B cell (primary cell): Measurements from ENCODE around the gene EGFL7. TPM values are rescaled to one million over a fixed set of nuclear protein-coding genes. Genes with fewer than 3 reads are reported as not detected.

Source experiments
- ATAC-seq: fragments of 200-7000 bp; cut with Tn5 transposase; one replicate; pipeline ENCODE4 v1.10.0; 2021; ENCODE audit warnings: low read depth, mild to moderate bottlenecking, moderate number of reproducible peaks, moderate library complexity
- CTCF ChIA-PET: fragments of 350-600 bp; sonication (Branson Sonifier 250); formaldehyde crosslinking; loops from one replicate; lab custom pipeline; 2021; ENCODE audit warnings: antibody characterized with exemption, inconsistent platforms; lab: Charles Lee
- POLR2A ChIA-PET: fragments of 350-600 bp; sonication (Branson Sonifier 250); formaldehyde crosslinking; loops from one replicate; lab custom pipeline; 2021; ENCODE audit warnings: antibody characterized with exemption; lab: Charles Lee
- DNase-seq: peaks from one replicate; pipeline ENCODE4 v3.0.0; 2013
- H2AFZ ChIP-seq: 2 replicates; pipeline ENCODE4 v1.6.1; 2012; ENCODE audit warnings: mild to moderate bottlenecking, low read depth, low read length; ENCODE audit not compliant: insufficient read depth, poor library complexity, severe bottlenecking
- H3K27ac ChIP-seq, 2 donors: 1 replicate in 1 of 2; 2 replicates in 1 of 2; pipeline ENCODE4 v1.5.1; 2012 to 2013; ENCODE audit warnings: low read length in 2 of 2, mild to moderate bottlenecking in 2 of 2, moderate library complexity in 1 of 2
- H3K27me3 ChIP-seq, 4 experiments: fragments of 200-600 bp in 1 of 4; sonication (generic) in 1 of 4; replicated peaks in 1 of 4; 1 replicate in 2 of 4; 2 replicates in 2 of 4; pipeline versions ENCODE4 v1.6.1 to v1.7.0; 2013 to 2016; ENCODE audit warnings: low read length in 3 of 4, mild to moderate bottlenecking in 2 of 4, mixed read lengths in 1 of 4, moderate library complexity in 1 of 4; ENCODE audit not compliant: insufficient read depth in 4 of 4, control insufficient read depth in 3 of 4; ENCODE audit errors: control extremely low read depth in 1 of 4
- H3K36me3 ChIP-seq, 2 experiments: replicated peaks in 1 of 2; 1 replicate in 1 of 2; 2 replicates in 1 of 2; pipeline versions ENCODE4 v1.6.1 to v1.7.1; 2013; ENCODE audit warnings: low read length in 1 of 2; ENCODE audit not compliant: insufficient read depth in 2 of 2, control insufficient read depth in 1 of 2; ENCODE audit errors: control extremely low read depth in 1 of 2, extremely low read depth in 1 of 2
- H3K4me1 ChIP-seq, 2 donors: fragments of 200-600 bp in 1 of 2; sonication (generic) in 1 of 2; 1 replicate in 1 of 2; 2 replicates in 1 of 2; pipeline versions ENCODE4 v1.5.1 to v1.6.1; 2013 to 2017; ENCODE audit warnings: low read length in 2 of 2; ENCODE audit not compliant: control insufficient read depth in 2 of 2, insufficient read depth in 2 of 2
- H3K4me2 ChIP-seq: replicated peaks from 2 replicates; pipeline ENCODE3; 2012; ENCODE audit warnings: mild to moderate bottlenecking, low read depth, low read length; ENCODE audit not compliant: poor library complexity, severe bottlenecking
- H3K4me3 ChIP-seq, 5 experiments: fragments of 200-600 bp in 1 of 5; sonication (generic) in 1 of 5; 1 replicate in 3 of 5; 2 replicates in 2 of 5; pipeline versions ENCODE4 v1.5.1 to v1.7.0; 2011 to 2016; ENCODE audit warnings: low read length in 4 of 5, mild to moderate bottlenecking in 4 of 5, low read depth in 2 of 5, control low read depth in 1 of 5, moderate library complexity in 1 of 5; ENCODE audit not compliant: insufficient read depth in 1 of 5; ENCODE audit errors: control extremely low read depth in 1 of 5, extremely low read depth in 1 of 5
- H3K79me2 ChIP-seq: fragments of 200-600 bp; sonication (generic); one replicate; pipeline ENCODE4 v1.6.0; 2016; ENCODE audit warnings: low read length; ENCODE audit not compliant: control insufficient read depth, insufficient read depth
- H3K9ac ChIP-seq: fragments of 200-600 bp; sonication (generic); 2 replicates; pipeline ENCODE4 v1.6.1; 2017; ENCODE audit warnings: mild to moderate bottlenecking, low read length, moderate library complexity
- H3K9me3 ChIP-seq, 3 donors: one replicate each; pipeline versions ENCODE4 v1.6.1 to v1.7.1; 2013; ENCODE audit warnings: low read length in 2 of 3; ENCODE audit not compliant: control insufficient read depth in 2 of 3, insufficient read depth in 1 of 3; ENCODE audit errors: control extremely low read depth in 1 of 3
- H4K20me1 ChIP-seq: 2 replicates; pipeline ENCODE4 v1.6.0; 2012; ENCODE audit warnings: mild to moderate bottlenecking, low read length; ENCODE audit not compliant: insufficient read depth, control insufficient read depth, poor library complexity, severe bottlenecking
- H3K27ac Mint-ChIP-seq: one replicate; pipeline ENCODE4 v1.8.0; 2021; ENCODE audit warnings: mixed read lengths
- H3K27me3 Mint-ChIP-seq: one replicate; pipeline ENCODE4 v1.8.0; 2021; ENCODE audit warnings: mixed read lengths
- H3K4me1 Mint-ChIP-seq: one replicate; pipeline ENCODE4 v1.8.0; 2021; ENCODE audit warnings: mixed read lengths
- H3K4me3 Mint-ChIP-seq: one replicate; pipeline ENCODE4 v1.8.0; 2021; ENCODE audit warnings: mixed read lengths
- H3K9me3 Mint-ChIP-seq: one replicate; pipeline ENCODE4 v1.8.0; 2022; ENCODE audit warnings: mixed read lengths; ENCODE audit not compliant: insufficient read depth
- EZH2 ChIP-seq: IDR thresholded peaks from 2 replicates; pipeline ENCODE4 v1.6.1; 2012; ENCODE audit warnings: borderline replicate concordance, low read depth, mild to moderate bottlenecking, moderate library complexity, low read length; ENCODE audit not compliant: insufficient read depth, poor library complexity, severe bottlenecking
- WGBS: methylation state at CpG from one replicate; pipeline ENCODE4 v1.1.5; 2013; ENCODE audit warnings: missing lambda C conversion rate; ENCODE audit not compliant: insufficient coverage; 5-methylcytosine and 5-hydroxymethylcytosine counted together
- intact Hi-C: fragments of 100-400 bp; cut with micrococcal nuclease; formaldehyde crosslinking; loops from one replicate; pipeline ENCODE4 v1.10.0; 2022
- polyA plus RNA-seq: library from polyadenylated mRNA; depleted of rRNA; stranded (reverse); fragments of >200 nt; gene quantifications from 2 replicates; pipeline ENCODE4 v1.2.3, GENCODE V29; 2012
- total RNA-seq, 2 donors: library from RNA; stranded (reverse); fragments of 120-200 nt in 1 of 2; gene quantifications; 1 replicate in 1 of 2; 2 replicates in 1 of 2; pipeline versions ENCODE4 v1.2.3 to v1.2.4, GENCODE V29; 2013 to 2022
- TF ChIP-seq, protein P1 (sequence below): fragments of 200-600 bp; IDR thresholded peaks from one replicate; pipeline ENCODE4 v1.8.0; 2022; ENCODE audit warnings: antibody characterized with exemption, mild to moderate bottlenecking

The EGFL7 gene
- total and polyA plus RNA-seq, 2 donors (not counting 1 experiment from before 2014, with no cell fraction given), result 0.34 TPM; not detected in 1

DNA sequence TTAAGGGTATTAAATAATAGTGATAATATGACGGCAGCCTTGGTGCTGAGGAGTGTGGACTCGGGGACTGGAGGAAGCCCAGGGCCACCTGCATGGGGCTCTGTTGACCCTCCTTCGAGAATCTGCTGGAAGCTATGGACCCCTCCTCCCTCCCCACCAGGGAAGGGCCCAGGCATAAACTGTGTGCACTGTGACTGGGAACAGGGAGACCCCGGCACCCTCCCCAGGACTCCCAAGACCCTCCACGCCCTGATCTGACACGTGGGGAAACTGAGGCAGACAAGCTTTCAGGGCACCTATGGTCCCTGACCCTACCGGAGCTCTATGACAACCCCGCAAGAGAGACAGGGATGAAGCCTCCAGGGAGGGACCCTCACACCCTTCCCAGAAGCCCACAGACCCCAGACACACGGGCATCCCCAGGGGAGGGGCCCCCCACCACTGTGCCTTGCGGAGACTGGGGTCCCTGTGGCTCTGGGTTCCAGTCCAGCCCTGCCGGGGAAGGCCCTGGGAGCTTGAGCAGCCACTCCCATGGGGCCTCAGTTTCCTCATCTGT is 6.5 kb upstream of the EGFL7 start:
- Histone ChIP-seq H2AFZ (peak overlapping the region; percentile 16), H3K79me2 (no peaks in the 10 kb centered on the region), H3K36me3 (no peaks in the 10 kb centered on the region), H4K20me1 (no peaks in the 10 kb centered on the region), H3K4me1 (peaks cover 46 to 50% of the 10 kb centered on the region in 2 donors), H3K9me3 (peaks cover 0 to 36% (median 0%) of the 10 kb centered on the region in 3 donors), H3K4me2 (peak overlapping the region; percentile 44), H3K4me3 (no peak overlapping the region), H3K27ac (no peak overlapping the region), H3K9ac (no peak overlapping the region), H3K27me3 (peaks cover 0 to 89% (median 56%) of the 10 kb centered on the region in 4 experiments)
- DNase-seq, result peak; percentile 15
- intact Hi-C loops, result no loop called here
- peaks cover 42% of the 10 kb centered on the region for H3K27me3 Mint-ChIP-seq
- CTCF ChIA-PET, result interaction anchor here (0.9 to 1.4 kb wide), 2 partner anchors 12 to 15 kb away, joined by 3 to 4 read pairs; no protein-coding TSS in a partner anchor
- H3K27ac Mint-ChIP-seq, result no peak overlapping the region
- no peak for ATAC-seq
- H3K4me1 Mint-ChIP-seq, result peaks cover 29% of the 10 kb centered on the region
- POLR2A ChIA-PET, result no interaction called here
- H3K4me3 Mint-ChIP-seq, result peak overlapping the region; percentile 5
- WGBS, result 3% methylated on average over 8 of the region's 11 CpGs
- TF ChIP-seq, protein P1, sequence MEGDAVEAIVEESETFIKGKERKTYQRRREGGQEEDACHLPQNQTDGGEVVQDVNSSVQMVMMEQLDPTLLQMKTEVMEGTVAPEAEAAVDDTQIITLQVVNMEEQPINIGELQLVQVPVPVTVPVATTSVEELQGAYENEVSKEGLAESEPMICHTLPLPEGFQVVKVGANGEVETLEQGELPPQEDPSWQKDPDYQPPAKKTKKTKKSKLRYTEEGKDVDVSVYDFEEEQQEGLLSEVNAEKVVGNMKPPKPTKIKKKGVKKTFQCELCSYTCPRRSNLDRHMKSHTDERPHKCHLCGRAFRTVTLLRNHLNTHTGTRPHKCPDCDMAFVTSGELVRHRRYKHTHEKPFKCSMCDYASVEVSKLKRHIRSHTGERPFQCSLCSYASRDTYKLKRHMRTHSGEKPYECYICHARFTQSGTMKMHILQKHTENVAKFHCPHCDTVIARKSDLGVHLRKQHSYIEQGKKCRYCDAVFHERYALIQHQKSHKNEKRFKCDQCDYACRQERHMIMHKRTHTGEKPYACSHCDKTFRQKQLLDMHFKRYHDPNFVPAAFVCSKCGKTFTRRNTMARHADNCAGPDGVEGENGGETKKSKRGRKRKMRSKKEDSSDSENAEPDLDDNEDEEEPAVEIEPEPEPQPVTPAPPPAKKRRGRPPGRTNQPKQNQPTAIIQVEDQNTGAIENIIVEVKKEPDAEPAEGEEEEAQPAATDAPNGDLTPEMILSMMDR, result no peak
- no peak for TF ChIP-seq EZH2
- H3K9me3 Mint-ChIP-seq, result no peaks in the 10 kb centered on the region

DNA sequence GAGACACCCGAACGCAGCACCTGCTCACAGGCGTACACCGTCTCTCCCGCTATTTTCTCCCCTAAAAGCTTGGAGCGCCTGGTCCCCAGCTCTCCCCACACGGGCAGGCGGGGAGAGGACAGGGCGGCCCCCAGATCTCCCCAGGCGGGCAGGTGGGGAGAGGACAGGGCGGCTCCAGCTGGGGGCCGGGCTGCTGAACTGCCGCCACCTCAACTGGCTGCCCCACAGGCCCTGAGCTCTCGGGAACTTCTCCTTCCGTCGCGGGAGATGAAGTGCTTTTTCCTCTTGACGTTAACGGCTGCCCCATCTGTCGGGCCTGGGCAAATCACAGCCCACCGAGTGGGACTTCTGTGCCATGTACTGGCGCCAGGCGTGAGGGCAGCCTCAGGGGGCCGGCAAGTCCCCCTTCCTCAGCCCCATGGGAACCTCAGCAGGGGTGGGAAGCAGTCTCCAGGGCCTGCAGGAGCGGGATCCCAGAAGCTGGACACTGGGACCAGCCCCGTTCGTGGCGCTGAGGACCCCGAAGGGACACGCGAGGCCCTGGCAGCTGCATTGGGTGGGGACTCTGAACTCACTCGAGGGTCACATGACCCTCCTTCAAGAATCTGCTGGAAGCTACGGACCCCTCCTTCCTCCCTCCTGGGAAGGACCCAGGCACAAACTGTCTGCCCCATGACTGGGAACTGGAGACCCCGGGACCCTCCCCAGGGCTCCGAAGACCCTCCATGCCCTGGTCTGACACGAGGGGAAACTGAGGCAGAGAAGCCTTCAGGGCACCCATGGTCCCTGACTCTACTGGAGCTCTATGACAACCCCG is 5.7 kb upstream of the EGFL7 start:
- Histone ChIP-seq H3K27me3 (peaks cover 0 to 93% (median 57%) of the 10 kb centered on the region in 4 experiments), H3K4me3 (no peak overlapping the region), H4K20me1 (no peaks in the 10 kb centered on the region), H3K9me3 (peaks cover 0 to 37% (median 0%) of the 10 kb centered on the region in 3 donors), H3K27ac (no peak overlapping the region), H3K4me2 (peak overlapping the region; percentile 44), H2AFZ (peak overlapping the region; percentile 16), H3K79me2 (no peaks in the 10 kb centered on the region), H3K9ac (no peak overlapping the region), H3K36me3 (no peaks in the 10 kb centered on the region), H3K4me1 (peaks cover 46 to 50% of the 10 kb centered on the region in 2 donors)
- DNase-seq, result peak; percentile 54
- Mint-ChIP-seq H3K27ac (no peak overlapping the region), H3K4me1 (peaks cover 29% of the 10 kb centered on the region), H3K9me3 (no peaks in the 10 kb centered on the region), H3K27me3 (peaks cover 42% of the 10 kb centered on the region), H3K4me3 (no peak overlapping the region)
- POLR2A ChIA-PET, result no interaction called here
- intact Hi-C loops, result no loop called here
- WGBS, result 5% methylated on average over 37 of the region's 37 CpGs
- CTCF ChIA-PET, result interaction anchor here (0.9 kb wide), 1 partner anchor 13 kb away, joined by 3 read pairs; no protein-coding TSS in a partner anchor
- no peak for TF ChIP-seq EZH2
- TF ChIP-seq, protein P1, result no peak
- ATAC-seq, result peak; percentile 34
